Activated CD4-positive, alpha-beta T cell treated with anti-CD3 and anti-CD28 coated beads, Interleukin-2, Interleukin-4, amounts not matched to agents 100 ng/mL and 50 ng/mL, durations not matched to agents 16 hours and 8 hours (primary cell): ENCODE data around the gene EPB42.
"Not testable (repeated sequence)": the region's sequence is repeated elsewhere in the genome, so short reads cannot be mapped to it uniquely, and the experiment has no call there.

ENCODE experiments used
- DNase-seq: peaks from one replicate; pipeline ENCODE4 v3.0.0-alpha.2; 2020; ENCODE audit warnings: low spot score

The EPB42 gene

GRCh38 chr15:43212299-43212698, 8.5 kb downstream of the EPB42 start:
- no peak for DNase-seq

GRCh38 chr15:43211224-43211735, 9.5 kb downstream of the EPB42 start:
- no peak for DNase-seq

GRCh38 chr15:43210807-43211206, 10.0 kb downstream of the EPB42 start:
- DNase-seq, result no peak

- no peak for DNase-seq
Measured at GRCh38 chr15:43210172-43210745, 10.6 kb downstream of the EPB42 start.

- no peak for DNase-seq
Measured at GRCh38 chr15:43209059-43209824, 11.6 kb downstream of the EPB42 start.

- no peak for DNase-seq
Measured at GRCh38 chr15:43208052-43209002, 12.5 kb downstream of the EPB42 start.

- DNase-seq, result no peak
Measured at GRCh38 chr15:43207024-43207423, 13.8 kb downstream of the EPB42 start.

DNA sequence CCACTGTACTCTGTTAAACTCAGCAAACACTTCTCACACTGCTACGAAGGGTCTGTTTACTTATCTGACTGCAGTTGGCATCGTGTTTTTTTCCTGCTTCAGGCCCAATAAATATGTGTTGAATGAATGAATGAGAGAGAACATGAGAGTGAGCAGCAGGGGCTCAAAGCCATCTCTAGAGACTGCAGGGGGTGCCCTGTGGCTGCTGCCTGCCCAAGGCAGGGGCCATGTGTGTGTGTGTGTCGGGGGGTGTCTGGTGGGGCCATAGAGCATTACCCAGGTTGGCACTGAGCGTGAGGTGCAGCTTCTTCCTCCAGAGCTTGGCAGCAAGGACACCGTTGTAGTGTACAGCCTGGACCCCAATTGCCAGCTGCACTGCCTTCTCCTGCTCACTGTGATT, 14.8 kb downstream of the EPB42 start:
- DNase-seq, result no peak

- peak; percentile 25 for DNase-seq
Measured at GRCh38 chr15:43204016-43204901, 16.6 kb downstream of the EPB42 start.

GRCh38 chr15:43199945-43200488, 20.8 kb downstream of the EPB42 start:
- no peak for DNase-seq

GRCh38 chr15:43198992-43199391, 21.8 kb downstream of the EPB42 start:
- DNase-seq, result no peak

GRCh38 chr15:43198556-43198955, 22.3 kb downstream of the EPB42 start:
- DNase-seq, result not testable (repeated sequence)

- DNase-seq, result not testable (repeated sequence)
Measured at GRCh38 chr15:43197773-43198172, 23.0 kb downstream of the EPB42 start.

DNA sequence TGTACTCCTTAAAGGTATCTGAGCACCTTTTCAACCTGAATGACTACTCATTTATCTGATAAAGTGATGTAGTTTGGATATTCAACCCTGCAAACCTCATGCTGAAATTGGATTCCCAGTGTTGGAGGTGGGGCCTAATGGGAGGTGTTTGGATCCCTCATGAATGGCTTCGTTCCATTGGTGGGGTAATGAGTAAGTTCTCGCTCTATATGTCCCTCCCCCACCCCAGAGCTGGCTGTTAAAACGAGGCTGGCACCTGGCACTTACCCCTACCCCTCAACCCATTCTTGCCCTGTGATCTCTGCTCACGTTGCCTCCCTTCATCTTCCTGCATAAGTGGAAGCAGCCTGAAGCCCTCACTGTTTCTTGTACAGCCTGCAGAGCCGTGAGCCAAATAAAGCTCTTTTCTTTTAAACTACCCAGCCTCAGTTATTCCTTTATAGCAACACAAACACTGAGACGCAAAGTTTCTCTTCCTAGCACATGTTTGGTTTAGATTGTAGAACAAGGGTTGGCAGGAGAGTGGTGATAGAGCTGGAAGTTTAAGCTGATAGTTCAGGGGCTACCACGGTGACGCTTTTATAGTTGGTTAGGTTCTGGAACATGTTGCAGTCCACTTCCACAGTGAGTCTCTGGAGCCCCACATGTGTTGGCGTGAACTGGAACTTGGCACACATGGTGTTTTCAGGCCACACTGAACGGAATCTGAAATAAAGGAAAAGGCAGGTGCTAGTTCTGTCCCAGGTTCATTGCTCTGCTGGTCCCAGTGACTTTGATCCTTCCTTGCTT, 23.9 kb downstream of the EPB42 start:
- no peak for DNase-seq

DNA sequence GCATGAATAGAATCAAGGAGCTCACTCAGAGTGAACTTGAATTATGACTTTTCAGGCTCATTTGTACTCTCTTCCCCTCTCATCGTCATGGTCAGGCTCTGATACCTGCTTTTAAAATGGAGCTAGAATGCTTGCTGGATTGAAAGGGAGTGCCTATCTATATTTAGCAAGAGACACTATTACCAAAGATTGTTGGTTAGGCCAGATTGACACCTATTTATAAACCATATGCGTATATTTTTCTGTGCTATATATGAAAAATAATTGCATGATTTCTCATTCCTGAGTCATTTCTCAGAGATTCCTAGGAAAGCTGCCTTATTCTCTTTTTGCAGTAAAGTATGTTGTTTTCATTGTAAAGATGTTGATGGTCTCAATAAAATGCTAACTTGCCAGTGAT, 26.0 kb downstream of the EPB42 start:
- DNase-seq, result no peak

DNA sequence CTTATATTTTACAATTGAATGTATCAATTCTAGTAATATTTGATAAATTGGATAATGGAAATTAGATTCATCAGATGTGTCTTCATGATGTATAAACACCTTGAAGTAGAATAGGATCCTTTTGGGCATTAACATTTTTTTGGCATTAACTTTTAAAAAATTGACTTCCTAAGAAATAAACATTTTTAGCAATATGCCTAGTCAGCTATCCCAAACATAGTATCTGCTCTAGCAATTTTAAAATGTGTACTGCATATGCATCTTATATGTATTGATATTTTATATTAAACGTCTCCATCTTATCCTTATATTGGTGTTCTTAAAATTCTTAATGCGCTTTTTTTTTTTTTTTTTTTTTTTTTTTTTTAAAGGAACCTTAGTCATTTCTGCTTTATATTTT, 27.1 kb downstream of the EPB42 start:
- DNase-seq, result no peak

DNA sequence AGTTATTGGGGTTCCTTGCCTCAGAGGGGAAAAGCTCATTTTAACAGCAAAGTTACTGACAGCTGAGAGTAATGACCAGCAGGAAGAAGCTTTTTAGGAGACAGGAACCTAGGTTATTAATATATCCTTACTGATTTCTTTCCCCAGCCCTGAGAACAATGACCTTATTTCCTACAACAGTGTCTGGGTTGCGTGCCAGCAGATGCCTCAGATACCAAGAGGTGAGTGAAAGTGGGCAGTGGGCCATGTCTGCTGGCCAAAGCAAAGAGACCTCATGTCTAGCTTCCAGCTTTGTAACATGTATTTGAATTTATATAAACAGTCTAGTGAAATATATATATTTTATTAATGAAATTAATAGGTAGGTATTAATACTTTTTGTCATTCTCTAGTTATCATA, 30.6 kb downstream of the EPB42 start:
- DNase-seq, result no peak

DNA sequence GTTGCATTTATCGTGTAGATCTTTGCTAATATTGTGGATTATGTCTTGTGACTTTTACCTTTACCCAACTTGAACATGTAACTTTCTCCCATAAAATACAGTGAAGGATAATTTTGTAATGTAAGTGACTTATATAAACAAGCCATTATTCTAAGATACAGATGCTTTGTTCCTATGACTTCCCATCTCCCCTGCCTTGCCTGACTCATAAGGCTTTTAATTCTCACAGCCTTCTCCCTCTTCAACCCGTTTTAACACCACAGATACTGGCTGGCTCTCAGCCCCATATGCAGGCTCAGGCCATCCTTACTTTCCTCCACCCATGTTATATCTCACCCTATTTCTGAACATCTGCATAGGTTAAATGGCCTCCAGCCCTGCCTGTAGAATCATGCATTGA, 31.5 kb downstream of the EPB42 start:
- no peak for DNase-seq

GRCh38 chr15:43187544-43188155, 33.2 kb downstream of the EPB42 start:
- peak; percentile 50 for DNase-seq

- no peak for DNase-seq
Measured at GRCh38 chr15:43186003-43186353, 34.8 kb downstream of the EPB42 start.
